T-helper 2 cell treated with Interferon-gamma antibody and Interleukin-4, amounts not matched to agents 100 ng/mL and 5 ng/mL, for 36 hours (primary cell): ENCODE results near the gene TBATA. TPM values are rescaled to one million over a fixed set of nuclear protein-coding genes. Genes with fewer than 3 reads are reported as not detected.

Experiments
- intact Hi-C: fragments of 100-400 bp; cut with micrococcal nuclease; formaldehyde crosslinking; loops from one replicate; pipeline ENCODE4 v1.15.1; 2023
- total RNA-seq: library from RNA; stranded (reverse); gene quantifications from 2 replicates; pipeline ENCODE4 v1.2.3, GENCODE V29; 2022

TBATA gene
- total RNA-seq, 1 donor from 2014 or later = not detected

GRCh38 chr10:70809011-70809611 lies 23.9 kb upstream of the TBATA start:
- intact Hi-C loops = no loop called here

GRCh38 chr10:70807556-70807955 lies 22.4 kb upstream of the TBATA start:
- intact Hi-C loops = no loop called here

GRCh38 chr10:70806841-70807240 lies 21.7 kb upstream of the TBATA start:
- intact Hi-C loops = no loop called here

GRCh38 chr10:70805619-70806215 lies 20.5 kb upstream of the TBATA start:
- intact Hi-C loops = no loop called here

GRCh38 chr10:70804421-70804808 lies 19.2 kb upstream of the TBATA start:
- intact Hi-C loops = no loop called here

- intact Hi-C loops = no loop called here
These were observed 18.7 kb upstream of the TBATA start for GRCh38 chr10:70803775-70804420.

- intact Hi-C loops = no loop called here
These were observed 16.7 kb upstream of the TBATA start for GRCh38 chr10:70801854-70802253.

GRCh38 chr10:70799124-70799523 lies 13.9 kb upstream of the TBATA start:
- intact Hi-C loops = no loop called here

GRCh38 chr10:70797840-70798239 lies 12.7 kb upstream of the TBATA start:
- intact Hi-C loops = no loop called here

GRCh38 chr10:70795613-70796012 lies 10.4 kb upstream of the TBATA start:
- intact Hi-C loops = no loop called here

GRCh38 chr10:70791386-70792039 lies 6.3 kb upstream of the TBATA start:
- intact Hi-C loops = no loop called here

GRCh38 chr10:70786799-70787415 lies 1.7 kb upstream of the TBATA start:
- intact Hi-C loops = no loop called here

GRCh38 chr10:70784471-70784870 lies 706 bp downstream of the TBATA start:
- intact Hi-C loops = loop anchor here (5.0 kb wide), 1 partner anchor 1337 kb away; no protein-coding TSS in a partner anchor

- intact Hi-C loops = loop anchor here (5.0 kb wide), 1 partner anchor 1337 kb away; no protein-coding TSS in a partner anchor
These were observed 1.2 kb downstream of the TBATA start for GRCh38 chr10:70784016-70784415.

- intact Hi-C loops = loop anchor here (5.0 kb wide), 1 partner anchor 1336 kb away; no protein-coding TSS in a partner anchor
These were observed 2.2 kb downstream of the TBATA start for GRCh38 chr10:70782746-70783680.

- intact Hi-C loops = loop anchor here (5.0 kb wide), 1 partner anchor 1335 kb away; no protein-coding TSS in a partner anchor
These were observed 3.0 kb downstream of the TBATA start for GRCh38 chr10:70782086-70782745.

- intact Hi-C loops = loop anchor here (5.0 kb wide), 1 partner anchor 1334 kb away; no protein-coding TSS in a partner anchor
These were observed 3.6 kb downstream of the TBATA start for GRCh38 chr10:70781461-70782051.

- intact Hi-C loops = loop anchor here (5.0 kb wide), 1 partner anchor 1333 kb away; no protein-coding TSS in a partner anchor
These were observed 4.4 kb downstream of the TBATA start for GRCh38 chr10:70780772-70781171.

- intact Hi-C loops = loop anchor here (5.0 kb wide), 1 partner anchor 1333 kb away; no protein-coding TSS in a partner anchor
These were observed 4.8 kb downstream of the TBATA start for GRCh38 chr10:70780370-70780760.
